HG03571 (cell line): ENCODE measurements around the gene TXNRD2.

Experiments used
- ATAC-seq: cut with Tn5 transposase; IDR thresholded peaks from one replicate; pipeline ENCODE4 v1.9.1; 2021; ENCODE audit not compliant: unreplicated experiment

The TXNRD2 gene

GRCh38 chr22:19877626-19878339 lies 63.8 kb downstream of the TXNRD2 start:
- no peak for ATAC-seq

GRCh38 chr22:19876941-19877625 lies 64.5 kb downstream of the TXNRD2 start:
- no peak for ATAC-seq

GRCh38 chr22:19876314-19876940 lies 65.2 kb downstream of the TXNRD2 start:
- no peak for ATAC-seq

- no peak for ATAC-seq
These were observed 65.9 kb downstream of the TXNRD2 start for GRCh38 chr22:19875531-19876313.

GRCh38 chr22:19875061-19875530 lies 66.5 kb downstream of the TXNRD2 start:
- no peak for ATAC-seq

GRCh38 chr22:19874307-19875060 lies 67.1 kb downstream of the TXNRD2 start:
- no peak for ATAC-seq

- no peak for ATAC-seq
These were observed 67.7 kb downstream of the TXNRD2 start for GRCh38 chr22:19873960-19874306.

- no peak for ATAC-seq
These were observed 68.3 kb downstream of the TXNRD2 start for GRCh38 chr22:19873138-19873959.

GRCh38 chr22:19872779-19873137 lies 68.9 kb downstream of the TXNRD2 start:
- ATAC-seq, result no peak

GRCh38 chr22:19871845-19872778 lies 69.5 kb downstream of the TXNRD2 start:
- no peak for ATAC-seq

- no peak for ATAC-seq
These were observed 70.4 kb downstream of the TXNRD2 start for GRCh38 chr22:19871023-19871844.

- no peak for ATAC-seq
These were observed 71.2 kb downstream of the TXNRD2 start for GRCh38 chr22:19870153-19871022.

- ATAC-seq, result no peak
These were observed 72.0 kb downstream of the TXNRD2 start for GRCh38 chr22:19869497-19870152.

- ATAC-seq, result no peak
These were observed 72.7 kb downstream of the TXNRD2 start for GRCh38 chr22:19868773-19869471.

- no peak for ATAC-seq
These were observed 73.3 kb downstream of the TXNRD2 start for GRCh38 chr22:19868333-19868732.

- ATAC-seq, result no peak
These were observed 74.0 kb downstream of the TXNRD2 start for GRCh38 chr22:19867617-19868016.
